ENCODE measurements around the gene ANKS1B. TPM values are rescaled to one million over a fixed set of nuclear protein-coding genes. Genes with fewer than 3 reads are reported as not detected.

The ANKS1B gene
- total and polyA plus RNA-seq, 2 of the 4 experiments (the other 2 are of a cell fraction): 0.17 to 0.18 TPM

DNA sequence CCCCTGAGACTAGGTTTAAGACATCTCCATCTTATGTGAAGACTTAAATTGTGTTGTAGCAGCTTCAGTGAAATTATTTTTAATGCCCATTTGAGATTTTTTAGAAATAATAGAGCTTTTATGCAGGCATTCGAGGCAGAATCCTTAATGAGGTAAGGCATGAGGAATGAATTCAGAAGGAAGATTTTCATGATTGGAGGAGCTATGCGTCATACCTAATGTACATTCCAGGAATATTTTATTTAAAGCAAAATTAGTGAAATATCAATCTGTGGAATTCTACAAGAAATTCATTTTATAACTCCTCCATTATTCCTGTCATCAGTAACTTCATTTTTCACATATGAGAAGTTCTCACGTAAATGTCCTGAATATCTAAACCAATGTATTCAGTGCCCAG, 373.1 kb downstream of the ANKS1B start:
- no peak for ATAC-seq (ENCODE audit: low read depth)
- DNase-seq: no peak

More for the DNA sequence above, 373.1 kb downstream of the ANKS1B start:
- H3K27me3 ChIP-seq (ENCODE audit: control insufficient read depth, insufficient read depth, low read length): no peaks in the 10 kb centered on the region
- H3K56ac ChIP-seq (ENCODE audit: extremely low read depth, insufficient read depth, low read length): no peak overlapping the region
- no peaks in the 10 kb centered on the region for H3K9me1 ChIP-seq (ENCODE audit: insufficient read depth, low read length)
- no peak overlapping the region for H4K8ac ChIP-seq (ENCODE audit: low read depth in 2 of 2, low read length in 2 of 2)
- H4K5ac ChIP-seq (ENCODE audit: low read depth, low read length): no peak overlapping the region
- H2BK15ac ChIP-seq (ENCODE audit: low read depth, low read length): no peak overlapping the region
- intact Hi-C loops (cut with micrococcal nuclease): no loop called here
- H3K14ac ChIP-seq (replicated peaks; ENCODE audit: low read depth, low read length): no peak overlapping the region
- H2BK120ac ChIP-seq (ENCODE audit: low read depth, low read length): no peak overlapping the region
- no peak overlapping the region for H3K9ac ChIP-seq (ENCODE audit: low read depth, low read length)
- WGBS, 2 experiments (ENCODE audit: extremely low coverage in 2 of 2, insufficient read length in 1 of 2): no CpG with 5 or more reads among the region's 3 CpGs
- dilution Hi-C loops (cut with HindIII; ENCODE audit: low sequenced_read_pairs, unreplicated experiment): no loop called here
- no peak overlapping the region for H2AFZ ChIP-seq (replicated peaks; ENCODE audit: low read length, poor library complexity)
- no peaks in the 10 kb centered on the region for H3K4me1 ChIP-seq (ENCODE audit: control insufficient read depth, insufficient read depth, low read length)
- no TSS peak for BruUV-seq (replicated peaks)
- no peak overlapping the region for H2AK9ac ChIP-seq (replicated peaks; ENCODE audit: low read depth, low read length, poor library complexity)
- no peak overlapping the region for H3K18ac ChIP-seq (ENCODE audit: low read depth, low read length)
- ChIA-PET POLR2A (ENCODE audit: unreplicated experiment) (no interaction called here), CTCF (interaction anchor here (1.4 kb wide), 1 partner anchor 11 kb away, joined by 4 read pairs; no protein-coding TSS in a partner anchor)
- H3K4me2 ChIP-seq (ENCODE audit: low read depth, low read length): no peak overlapping the region
- H3K4me3 ChIP-seq (ENCODE audit: insufficient read depth, low read depth, low read length): no peak overlapping the region
- H2BK5ac ChIP-seq (ENCODE audit: low read depth, low read length, poor library complexity, severe bottlenecking): no peak overlapping the region
- H3K9me3 ChIP-seq (ENCODE audit: control insufficient read depth, insufficient read depth, low read length): peaks cover 2% of the 10 kb centered on the region
- no peak overlapping the region for H4K91ac ChIP-seq (ENCODE audit: insufficient read depth, low read depth, low read length)
- H3K4ac ChIP-seq (ENCODE audit: low read depth, low read length): no peak overlapping the region
- no peak overlapping the region for H3K23ac ChIP-seq (ENCODE audit: low read depth, low read length)
- H3K27ac ChIP-seq (ENCODE audit: insufficient read depth, low read length): no peak overlapping the region
- no peaks in the 10 kb centered on the region for H4K20me1 ChIP-seq (ENCODE audit: insufficient read depth, low read length)
- no peak overlapping the region for H2AK5ac ChIP-seq (ENCODE audit: low read depth, low read length)
- H3K79me1 ChIP-seq (ENCODE audit: low read depth in 1 of 2, low read length in 2 of 2): no peaks in the 10 kb centered on the region
- H3K36me3 ChIP-seq (ENCODE audit: control insufficient read depth, insufficient read depth, low read length): no peaks in the 10 kb centered on the region
- in situ Hi-C loops (cut with MboI; ENCODE audit: low sequenced_read_pairs): no loop called here
- TF ChIP-seq RCOR1 (IDR thresholded peaks at IDR 0.05; ENCODE audit: insufficient replicate concordance, low read length) (no peak), MAFK (IDR thresholded peaks at IDR 0.05; ENCODE audit: low read depth, low read length) (no peak), CHD1 (IDR thresholded peaks at IDR 0.05; ENCODE audit: low read depth, low read length) (no peak), SMC3 (IDR thresholded peaks at IDR 0.05; ENCODE audit: low read depth, low read length) (no peak), NFE2L2 (IDR thresholded peaks at IDR 0.05; ENCODE audit: low read depth, low read length) (no peak), BHLHE40 (IDR thresholded peaks at IDR 0.05; ENCODE audit: low read depth, low read length) (no peak), MXI1 (IDR thresholded peaks at IDR 0.05; ENCODE audit: borderline replicate concordance, low read depth, low read length) (no peak), RFX5 (IDR thresholded peaks at IDR 0.05; ENCODE audit: low read depth, low read length) (no peak), POLR2A (IDR thresholded peaks at IDR 0.05; ENCODE audit: low read depth, low read length) (no peak), MAZ (IDR thresholded peaks at IDR 0.05; ENCODE audit: borderline replicate concordance, low read depth, low read length) (no peak), FOS (IDR thresholded peaks at IDR 0.05; ENCODE audit: low read depth, low read length) (no peak), CEBPB (IDR thresholded peaks at IDR 0.05; ENCODE audit: low read depth, low read length) (no peak), RAD21 (IDR thresholded peaks at IDR 0.05; ENCODE audit: low read length) (no peak)
- TF ChIP-seq, protein P1, sequence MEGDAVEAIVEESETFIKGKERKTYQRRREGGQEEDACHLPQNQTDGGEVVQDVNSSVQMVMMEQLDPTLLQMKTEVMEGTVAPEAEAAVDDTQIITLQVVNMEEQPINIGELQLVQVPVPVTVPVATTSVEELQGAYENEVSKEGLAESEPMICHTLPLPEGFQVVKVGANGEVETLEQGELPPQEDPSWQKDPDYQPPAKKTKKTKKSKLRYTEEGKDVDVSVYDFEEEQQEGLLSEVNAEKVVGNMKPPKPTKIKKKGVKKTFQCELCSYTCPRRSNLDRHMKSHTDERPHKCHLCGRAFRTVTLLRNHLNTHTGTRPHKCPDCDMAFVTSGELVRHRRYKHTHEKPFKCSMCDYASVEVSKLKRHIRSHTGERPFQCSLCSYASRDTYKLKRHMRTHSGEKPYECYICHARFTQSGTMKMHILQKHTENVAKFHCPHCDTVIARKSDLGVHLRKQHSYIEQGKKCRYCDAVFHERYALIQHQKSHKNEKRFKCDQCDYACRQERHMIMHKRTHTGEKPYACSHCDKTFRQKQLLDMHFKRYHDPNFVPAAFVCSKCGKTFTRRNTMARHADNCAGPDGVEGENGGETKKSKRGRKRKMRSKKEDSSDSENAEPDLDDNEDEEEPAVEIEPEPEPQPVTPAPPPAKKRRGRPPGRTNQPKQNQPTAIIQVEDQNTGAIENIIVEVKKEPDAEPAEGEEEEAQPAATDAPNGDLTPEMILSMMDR (conservative IDR thresholded peaks at IDR 0.05; ENCODE audit: low read depth, low read length): no peak
- TF ChIP-seq, protein P2, sequence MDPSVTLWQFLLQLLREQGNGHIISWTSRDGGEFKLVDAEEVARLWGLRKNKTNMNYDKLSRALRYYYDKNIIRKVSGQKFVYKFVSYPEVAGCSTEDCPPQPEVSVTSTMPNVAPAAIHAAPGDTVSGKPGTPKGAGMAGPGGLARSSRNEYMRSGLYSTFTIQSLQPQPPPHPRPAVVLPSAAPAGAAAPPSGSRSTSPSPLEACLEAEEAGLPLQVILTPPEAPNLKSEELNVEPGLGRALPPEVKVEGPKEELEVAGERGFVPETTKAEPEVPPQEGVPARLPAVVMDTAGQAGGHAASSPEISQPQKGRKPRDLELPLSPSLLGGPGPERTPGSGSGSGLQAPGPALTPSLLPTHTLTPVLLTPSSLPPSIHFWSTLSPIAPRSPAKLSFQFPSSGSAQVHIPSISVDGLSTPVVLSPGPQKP (IDR thresholded peaks at IDR 0.05; ENCODE audit: borderline replicate concordance, low read depth, low read length): no peak
- TF ChIP-seq, protein P3, sequence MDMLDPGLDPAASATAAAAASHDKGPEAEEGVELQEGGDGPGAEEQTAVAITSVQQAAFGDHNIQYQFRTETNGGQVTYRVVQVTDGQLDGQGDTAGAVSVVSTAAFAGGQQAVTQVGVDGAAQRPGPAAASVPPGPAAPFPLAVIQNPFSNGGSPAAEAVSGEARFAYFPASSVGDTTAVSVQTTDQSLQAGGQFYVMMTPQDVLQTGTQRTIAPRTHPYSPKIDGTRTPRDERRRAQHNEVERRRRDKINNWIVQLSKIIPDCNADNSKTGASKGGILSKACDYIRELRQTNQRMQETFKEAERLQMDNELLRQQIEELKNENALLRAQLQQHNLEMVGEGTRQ (IDR thresholded peaks at IDR 0.05; ENCODE audit: low read depth, low read length): no peak
- H2BK20ac ChIP-seq (ENCODE audit: low read depth, low read length): no peak overlapping the region

All from IMR-90 (cell line).